NK-92 (cell line): ENCODE results near the gene PUS7L.
"Not testable (repeated sequence)": the region's sequence is repeated elsewhere in the genome, so short reads cannot be mapped to it uniquely, and the experiment has no call there.

Experiments
- DNase-seq: peaks from one replicate; lab custom pipeline; 2025; ENCODE audit not compliant: unreplicated experiment; lab: John Stamatoyannopoulos, UW

Gene PUS7L

GRCh38 chr12:43751360-43751759 is 7.2 kb downstream of the PUS7L start:
- not testable (repeated sequence) for DNase-seq

GRCh38 chr12:43750814-43751213 is 7.8 kb downstream of the PUS7L start:
- DNase-seq = no peak

GRCh38 chr12:43749016-43749415 is 9.6 kb downstream of the PUS7L start:
- DNase-seq = no peak

- no peak for DNase-seq
Observed at GRCh38 chr12:43744826-43745225, 13.8 kb downstream of the PUS7L start.

GRCh38 chr12:43742106-43742505 is 16.5 kb downstream of the PUS7L start:
- DNase-seq = no peak

GRCh38 chr12:43740511-43741100 is 18.0 kb downstream of the PUS7L start:
- DNase-seq = no peak

- no peak for DNase-seq
Observed at GRCh38 chr12:43737646-43738045, 20.9 kb downstream of the PUS7L start.

- DNase-seq = no peak
Observed at GRCh38 chr12:43736927-43737440, 21.6 kb downstream of the PUS7L start.

GRCh38 chr12:43733687-43734086 is 24.9 kb downstream of the PUS7L start:
- no peak for DNase-seq

GRCh38 chr12:43730283-43730682 is 28.3 kb downstream of the PUS7L start:
- no peak for DNase-seq

GRCh38 chr12:43728698-43729097 is 29.9 kb downstream of the PUS7L start:
- DNase-seq = no peak

- no peak for DNase-seq
Observed at GRCh38 chr12:43728117-43728516, 30.5 kb downstream of the PUS7L start.

GRCh38 chr12:43723134-43723533 is 35.5 kb downstream of the PUS7L start:
- no peak for DNase-seq

GRCh38 chr12:43722621-43723020 is 36.0 kb downstream of the PUS7L start:
- no peak for DNase-seq

- DNase-seq = no peak
Observed at GRCh38 chr12:43711348-43711747, 47.2 kb downstream of the PUS7L start.

GRCh38 chr12:43703772-43704171 is 54.8 kb downstream of the PUS7L start:
- DNase-seq = not testable (repeated sequence)

- DNase-seq = not testable (repeated sequence)
Observed at GRCh38 chr12:43701194-43701593, 57.4 kb downstream of the PUS7L start.

GRCh38 chr12:43696154-43696553 is 62.4 kb downstream of the PUS7L start:
- no peak for DNase-seq

GRCh38 chr12:43694879-43695278 is 63.7 kb downstream of the PUS7L start:
- no peak for DNase-seq

- no peak for DNase-seq
Observed at GRCh38 chr12:43692064-43692463, 66.5 kb downstream of the PUS7L start.

GRCh38 chr12:43685491-43685890 is 73.1 kb downstream of the PUS7L start:
- not testable (repeated sequence) for DNase-seq

- DNase-seq = no peak
Observed at GRCh38 chr12:43676183-43676813, 82.3 kb downstream of the PUS7L start.
